Measurements from ENCODE around the gene ELOB. TPM values are rescaled to one million over a fixed set of nuclear protein-coding genes. Genes with fewer than 3 reads are reported as not detected.

ELOB gene
- total RNA-seq, 1 donor from 2014 or later: 402 TPM

- no peak overlapping the region for H3K9ac ChIP-seq
- H3K4me2 ChIP-seq: no peak overlapping the region
- H4K20me1 ChIP-seq (ENCODE audit: low read depth): no peaks in the 10 kb centered on the region
- no peaks in the 10 kb centered on the region for H3K9me3 ChIP-seq (ENCODE audit: low read depth)
- no peaks in the 10 kb centered on the region for H3K27me3 ChIP-seq
- TF ChIP-seq, protein P1, sequence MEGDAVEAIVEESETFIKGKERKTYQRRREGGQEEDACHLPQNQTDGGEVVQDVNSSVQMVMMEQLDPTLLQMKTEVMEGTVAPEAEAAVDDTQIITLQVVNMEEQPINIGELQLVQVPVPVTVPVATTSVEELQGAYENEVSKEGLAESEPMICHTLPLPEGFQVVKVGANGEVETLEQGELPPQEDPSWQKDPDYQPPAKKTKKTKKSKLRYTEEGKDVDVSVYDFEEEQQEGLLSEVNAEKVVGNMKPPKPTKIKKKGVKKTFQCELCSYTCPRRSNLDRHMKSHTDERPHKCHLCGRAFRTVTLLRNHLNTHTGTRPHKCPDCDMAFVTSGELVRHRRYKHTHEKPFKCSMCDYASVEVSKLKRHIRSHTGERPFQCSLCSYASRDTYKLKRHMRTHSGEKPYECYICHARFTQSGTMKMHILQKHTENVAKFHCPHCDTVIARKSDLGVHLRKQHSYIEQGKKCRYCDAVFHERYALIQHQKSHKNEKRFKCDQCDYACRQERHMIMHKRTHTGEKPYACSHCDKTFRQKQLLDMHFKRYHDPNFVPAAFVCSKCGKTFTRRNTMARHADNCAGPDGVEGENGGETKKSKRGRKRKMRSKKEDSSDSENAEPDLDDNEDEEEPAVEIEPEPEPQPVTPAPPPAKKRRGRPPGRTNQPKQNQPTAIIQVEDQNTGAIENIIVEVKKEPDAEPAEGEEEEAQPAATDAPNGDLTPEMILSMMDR (IDR thresholded peaks at IDR 0.05): no peak
- no peak for TF ChIP-seq EZH2 (IDR thresholded peaks at IDR 0.05)
- TF ChIP-seq EZH2phosphoT487 (IDR thresholded peaks at IDR 0.05): no peak
- no peaks in the 10 kb centered on the region for H3F3A ChIP-seq (ENCODE audit: low read depth)
- H3K4me3 Mint-ChIP-seq: no peak overlapping the region
- H3K36me3 Mint-ChIP-seq: no peaks in the 10 kb centered on the region
- no peaks in the 10 kb centered on the region for H3K36me3 ChIP-seq
- H3K27me3 Mint-ChIP-seq (ENCODE audit: insufficient read depth, low read depth): peaks cover 2% of the 10 kb centered on the region
- H3K9me3 Mint-ChIP-seq: no peaks in the 10 kb centered on the region
- peaks cover 3% of the 10 kb centered on the region for H3K4me1 ChIP-seq
- DNase-seq (ENCODE audit: low spot score): no peak
- peaks cover 3% of the 10 kb centered on the region for H3K4me1 Mint-ChIP-seq
- no peak overlapping the region for H2AFZ ChIP-seq (replicated peaks)
- no peak overlapping the region for H3K27ac ChIP-seq
- H3K79me2 ChIP-seq (ENCODE audit: low read depth): no peaks in the 10 kb centered on the region
- no peak overlapping the region for H3K27ac Mint-ChIP-seq
- no peak overlapping the region for H3K4me3 ChIP-seq
Measured at GRCh38 chr16:2734844-2735515, 42.1 kb downstream of the ELOB start.

- Histone ChIP-seq H3K27ac (no peak overlapping the region), H3K27me3 (no peaks in the 10 kb centered on the region), H3K4me3 (no peak overlapping the region), H3F3A (ENCODE audit: low read depth) (no peaks in the 10 kb centered on the region), H3K79me2 (ENCODE audit: low read depth) (no peaks in the 10 kb centered on the region), H2AFZ (replicated peaks) (no peak overlapping the region), H4K20me1 (ENCODE audit: low read depth) (no peaks in the 10 kb centered on the region), H3K9me3 (ENCODE audit: low read depth) (no peaks in the 10 kb centered on the region), H3K9ac (no peak overlapping the region), H3K36me3 (no peaks in the 10 kb centered on the region), H3K4me1 (no peaks in the 10 kb centered on the region), H3K4me2 (no peak overlapping the region)
- no peak for DNase-seq (ENCODE audit: low spot score)
- Mint-ChIP-seq H3K4me3 (no peak overlapping the region), H3K36me3 (no peaks in the 10 kb centered on the region), H3K27me3 (ENCODE audit: insufficient read depth, low read depth) (peaks cover 2% of the 10 kb centered on the region), H3K9me3 (no peaks in the 10 kb centered on the region), H3K4me1 (no peaks in the 10 kb centered on the region), H3K27ac (no peak overlapping the region)
- TF ChIP-seq, protein P1 (IDR thresholded peaks at IDR 0.05): no peak
- TF ChIP-seq EZH2 (IDR thresholded peaks at IDR 0.05) (no peak), EZH2phosphoT487 (IDR thresholded peaks at IDR 0.05) (no peak)
Measured at GRCh38 chr16:2728034-2728433, 49.0 kb downstream of the ELOB start.

DNA sequence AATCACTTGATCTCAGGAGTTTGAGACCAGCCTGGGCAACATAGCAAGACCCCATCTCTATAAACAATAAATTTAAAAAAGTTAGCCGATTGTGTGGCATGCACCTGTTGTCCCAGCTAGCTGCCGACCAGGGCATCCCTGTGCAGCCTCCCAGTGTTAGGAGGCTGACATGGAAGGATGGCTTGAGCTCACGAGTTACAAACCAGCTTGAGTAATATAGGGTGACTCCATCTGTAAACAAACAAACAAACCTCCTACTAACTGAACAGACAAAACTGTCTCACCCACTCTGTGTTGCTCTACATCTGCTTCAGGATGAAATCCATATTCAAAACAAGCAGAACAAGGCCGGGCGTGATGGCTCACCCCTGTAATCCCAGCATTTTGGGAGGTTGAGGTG, 50.2 kb downstream of the ELOB start:
- DNase-seq (ENCODE audit: low spot score): no peak
- H3K27me3 Mint-ChIP-seq (ENCODE audit: insufficient read depth, low read depth): peaks cover 2% of the 10 kb centered on the region
- H3K27ac Mint-ChIP-seq: no peak overlapping the region
- no peaks in the 10 kb centered on the region for H3K79me2 ChIP-seq (ENCODE audit: low read depth)
- H3K27ac ChIP-seq: no peak overlapping the region
- H3K9me3 ChIP-seq (ENCODE audit: low read depth): no peaks in the 10 kb centered on the region
- H3K4me1 Mint-ChIP-seq: no peaks in the 10 kb centered on the region
- no peak overlapping the region for H3K4me3 Mint-ChIP-seq
- H3K9me3 Mint-ChIP-seq: no peaks in the 10 kb centered on the region
- no peaks in the 10 kb centered on the region for H3K4me1 ChIP-seq
- peaks cover 3% of the 10 kb centered on the region for H3F3A ChIP-seq (ENCODE audit: low read depth)
- no peaks in the 10 kb centered on the region for H4K20me1 ChIP-seq (ENCODE audit: low read depth)
- no peak overlapping the region for H3K4me2 ChIP-seq
- no peak overlapping the region for H3K4me3 ChIP-seq
- no peaks in the 10 kb centered on the region for H3K27me3 ChIP-seq
- H2AFZ ChIP-seq (replicated peaks): no peak overlapping the region
- H3K36me3 ChIP-seq: no peaks in the 10 kb centered on the region
- H3K9ac ChIP-seq: no peak overlapping the region
- TF ChIP-seq EZH2phosphoT487 (IDR thresholded peaks at IDR 0.05) (no peak), EZH2 (IDR thresholded peaks at IDR 0.05) (no peak)
- TF ChIP-seq, protein P1 (IDR thresholded peaks at IDR 0.05): no peak
- H3K36me3 Mint-ChIP-seq: no peaks in the 10 kb centered on the region

Data from neural progenitor cell (in vitro differentiated cells).